Esophagus muscularis mucosa (tissue), 3 donors: ENCODE measurements around the gene TCF7L2.

Experiments
- CTCF ChIP-seq, 3 experiments: fragments of 200-600 bp in 2 of 3; fragments of 450-650 bp in 1 of 3; sonication (generic) in 2 of 3; IDR thresholded peaks; one replicate each; pipeline ENCODE4 v1.5.1; 2017 to 2019; ENCODE audit warnings: antibody characterized with exemption in 3 of 3, mild to moderate bottlenecking in 2 of 3, moderate library complexity in 1 of 3
- POLR2AphosphoS5 ChIP-seq, 2 donors: sonication (generic); formaldehyde crosslinking; IDR thresholded peaks; one replicate each; pipeline ENCODE4 v1.6.1; 2017; ENCODE audit warnings: antibody characterized with exemption in 2 of 2

- no peak for TF ChIP-seq POLR2AphosphoS5 (IDR thresholded peaks at IDR 0.05)
- TF ChIP-seq CTCF (IDR thresholded peaks at IDR 0.05): no peak
These were observed 34.7 kb downstream of the TCF7L2 start for GRCh38 chr10:112984756-112985155.
